HEK293 (cell line): ENCODE measurements around the gene GPBP1.

Source experiments
- CTCF ChIA-PET: fragments of 350-600 bp; formaldehyde crosslinking; extraction: SDS; loops from one replicate; lab custom pipeline; 2021; ENCODE audit warnings: antibody characterized with exemption; lab: Yijun Ruan, JAX
- POLR2A ChIA-PET: fragments of 300-600 bp; formaldehyde crosslinking; extraction: SDS; loops from one replicate; lab custom pipeline; 2020; ENCODE audit warnings: antibody characterized with exemption, inconsistent platforms; lab: Yijun Ruan, JAX
- H3K27ac ChIP-seq: fragments of 200-500 bp; sonication (Bioruptor generic); 2 replicates; pipeline ENCODE4 v1.5.1; 2014; ENCODE audit warnings: low read depth, low read length, control low read depth, inconsistent platforms; ENCODE audit errors: extremely low read depth
- H3K36me3 ChIP-seq, 2 experiments: fragments of 200-500 bp in 1 of 2; sonication (Bioruptor generic) in 1 of 2; 1 replicate in 1 of 2; 2 replicates in 1 of 2; pipeline ENCODE4 v1.5.1; 2014 to 2017; ENCODE audit warnings: inconsistent platforms in 2 of 2, low read length in 2 of 2; ENCODE audit not compliant: control insufficient read depth in 2 of 2, insufficient read depth in 1 of 2
- H3K4me1 ChIP-seq: fragments of 200-500 bp; sonication (Bioruptor generic); 2 replicates; pipeline ENCODE4 v1.5.1; 2014; ENCODE audit warnings: mild to moderate bottlenecking, low read length, inconsistent platforms; ENCODE audit not compliant: control insufficient read depth, insufficient read depth
- H3K4me3 ChIP-seq: 2 replicates; pipeline ENCODE4 v1.5.1; 2011; ENCODE audit warnings: low read depth, mild to moderate bottlenecking, control low read depth, low read length, moderate library complexity
- H3K9me3 ChIP-seq: fragments of 200-500 bp; sonication (Bioruptor generic); 2 replicates; pipeline ENCODE4 v1.5.1; 2014; ENCODE audit warnings: low read depth, low read length, inconsistent platforms; ENCODE audit not compliant: control insufficient read depth, insufficient read depth
- CTCF ChIP-seq: fragments of 450-650 bp; formaldehyde crosslinking; IDR thresholded peaks from 2 replicates; pipeline ENCODE4 v1.5.1; 2016; ENCODE audit warnings: missing biosample characterization, missing genetic modification characterization
- KLF17 ChIP-seq: fragments of 450-650 bp; formaldehyde crosslinking; IDR thresholded peaks from 2 replicates; pipeline ENCODE4 v1.5.1; 2016; ENCODE audit warnings: missing biosample characterization, missing genetic modification characterization
- PRDM10 ChIP-seq: fragments of 450-650 bp; formaldehyde crosslinking; IDR thresholded peaks from 2 replicates; pipeline ENCODE4 v1.5.1; 2016; ENCODE audit warnings: missing biosample characterization, missing genetic modification characterization
- PRDM6 ChIP-seq: fragments of 450-650 bp; formaldehyde crosslinking; IDR thresholded peaks from 2 replicates; pipeline ENCODE4 v1.5.1; 2017; ENCODE audit warnings: missing biosample characterization, missing genetic modification characterization
- ZBTB17 ChIP-seq: fragments of 450-650 bp; formaldehyde crosslinking; IDR thresholded peaks from 2 replicates; pipeline ENCODE4 v1.5.1; 2016; ENCODE audit warnings: missing biosample characterization, missing genetic modification characterization
- ZNF221 ChIP-seq: fragments of 450-650 bp; formaldehyde crosslinking; IDR thresholded peaks from 2 replicates; pipeline ENCODE4 v1.5.1; 2017; ENCODE audit warnings: missing biosample characterization, missing genetic modification characterization, borderline replicate concordance
- ZNF274 ChIP-seq, 2 experiments: fragments of 200-500 bp in 1 of 2; fragments of 450-650 bp in 1 of 2; sonication (Bioruptor generic) in 1 of 2; formaldehyde crosslinking in 1 of 2; IDR thresholded peaks; 2 replicates each; pipeline versions ENCODE4 v1.5.1 to v1.6.1; 2014 to 2016; ENCODE audit warnings: borderline replicate concordance in 1 of 2, inconsistent platforms in 1 of 2, low read length in 1 of 2, missing biosample characterization in 1 of 2, missing genetic modification characterization in 1 of 2
- ZNF433 ChIP-seq: fragments of 450-650 bp; formaldehyde crosslinking; IDR thresholded peaks from 2 replicates; pipeline ENCODE4 v1.5.1; 2016; ENCODE audit warnings: missing biosample characterization, missing genetic modification characterization, low read depth
- ZSCAN23 ChIP-seq: fragments of 450-650 bp; formaldehyde crosslinking; IDR thresholded peaks from 2 replicates; pipeline ENCODE4 v1.5.1; 2016; ENCODE audit warnings: missing biosample characterization, missing genetic modification characterization

The GPBP1 gene

GRCh38 chr5:57259704-57260103 is 85.8 kb downstream of the GPBP1 start:
- Histone ChIP-seq H3K36me3 (peaks cover 39 to 91% of the 10 kb centered on the region in 2 experiments), H3K4me1 (no peaks in the 10 kb centered on the region), H3K4me3 (no peak overlapping the region), H3K9me3 (no peaks in the 10 kb centered on the region), H3K27ac (no peak overlapping the region)
- TF ChIP-seq CTCF (tag by site-specific recombination) = no peak
- ChIA-PET CTCF (no interaction called here), POLR2A (no interaction called here)

GRCh38 chr5:57262541-57262940 is 88.7 kb downstream of the GPBP1 start:
- Histone ChIP-seq H3K4me1 (no peaks in the 10 kb centered on the region), H3K27ac (no peak overlapping the region), H3K9me3 (no peaks in the 10 kb centered on the region), H3K4me3 (no peak overlapping the region), H3K36me3 (peaks cover 18 to 70% of the 10 kb centered on the region in 2 experiments)
- POLR2A ChIA-PET = no interaction called here
- CTCF ChIA-PET = interaction anchor here (0.9 kb wide), 1 partner anchor 8 kb away, joined by 3 read pairs; no protein-coding TSS in a partner anchor
- TF ChIP-seq ZNF433 (tag by site-specific recombination) (no peak), KLF17 (no peak), ZNF221 (no peak), ZSCAN23 (tag by site-specific recombination) (no peak), PRDM10 (tag by site-specific recombination) (no peak), ZBTB17 (tag by site-specific recombination) (no peak)

GRCh38 chr5:57267805-57268204 is 93.9 kb downstream of the GPBP1 start:
- H3K4me3 ChIP-seq = no peak overlapping the region
- peaks cover 6 to 18% of the 10 kb centered on the region in 2 experiments for H3K36me3 ChIP-seq
- POLR2A ChIA-PET = interaction anchor here (0.7 kb wide), 1 partner anchor 1073 kb away, joined by 3 read pairs; no protein-coding TSS in a partner anchor
- no peaks in the 10 kb centered on the region for H3K4me1 ChIP-seq
- CTCF ChIA-PET = interaction anchor here (0.6 to 0.9 kb wide), 2 partner anchors 54 to 367 kb away, joined by 3 to 4 read pairs; no protein-coding TSS in a partner anchor
- TF ChIP-seq PRDM6 (tag by site-specific recombination) (peak; percentile 75), ZNF274 (IDR thresholded peaks at IDR 0.05; ENCODE audit: low read length) (no peak), ZNF274 (tag by site-specific recombination; IDR thresholded peaks at IDR 0.05; ENCODE audit: borderline replicate concordance) (no peak)
- H3K9me3 ChIP-seq = no peaks in the 10 kb centered on the region
- no peak overlapping the region for H3K27ac ChIP-seq
